NCI-H146 (cell line): ENCODE data around the gene OTULINL.
"Not testable (repeated sequence)": the region's sequence is repeated elsewhere in the genome, so short reads cannot be mapped to it uniquely, and the experiment has no call there.

Source experiments
- DNase-seq: peaks from one replicate; lab custom pipeline; 2025; lab: John Stamatoyannopoulos, UW

The OTULINL gene

GRCh38 chr5:14581106-14581890 lies at the start of gene OTULINL:
TSS of gene OTULINL (plus strand) at chr5:14581792. CDS start at chr5:14581895, 103 bp downstream.
- peak; percentile 91 for DNase-seq

GRCh38 chr5:14532180-14532579 lies 49.4 kb upstream of the OTULINL start:
- no peak for DNase-seq

- no peak for DNase-seq
These were observed 46.8 kb upstream of the OTULINL start for GRCh38 chr5:14534773-14535172.

- DNase-seq: no peak
These were observed 36.3 kb upstream of the OTULINL start for GRCh38 chr5:14545308-14545707.

- no peak for DNase-seq
These were observed 35.7 kb upstream of the OTULINL start for GRCh38 chr5:14545862-14546261.

- DNase-seq: no peak
These were observed 33.9 kb upstream of the OTULINL start for GRCh38 chr5:14547666-14548065.

- DNase-seq: peak; percentile 14
These were observed 30.4 kb upstream of the OTULINL start for GRCh38 chr5:14551211-14551610.

GRCh38 chr5:14552017-14552416 lies 29.6 kb upstream of the OTULINL start:
- DNase-seq: no peak

GRCh38 chr5:14554288-14554687 lies 27.3 kb upstream of the OTULINL start:
- DNase-seq: not testable (repeated sequence)

- DNase-seq: no peak
These were observed 25.6 kb upstream of the OTULINL start for GRCh38 chr5:14556015-14556414.

GRCh38 chr5:14557203-14557770 lies 24.3 kb upstream of the OTULINL start:
- no peak for DNase-seq

- peak; percentile 4 for DNase-seq
These were observed 23.7 kb upstream of the OTULINL start for GRCh38 chr5:14557791-14558415.

- peak; percentile 98 for DNase-seq
These were observed 21.4 kb upstream of the OTULINL start for GRCh38 chr5:14560091-14560595.

GRCh38 chr5:14561741-14562140 lies 19.9 kb upstream of the OTULINL start:
- DNase-seq: no peak

- DNase-seq: no peak
These were observed 13.3 kb upstream of the OTULINL start for GRCh38 chr5:14568333-14568732.

GRCh38 chr5:14569948-14570691 lies 11.5 kb upstream of the OTULINL start:
- DNase-seq: peak; percentile 33

GRCh38 chr5:14571901-14572300 lies 9.7 kb upstream of the OTULINL start:
- DNase-seq: no peak

- no peak for DNase-seq
These were observed 9.2 kb upstream of the OTULINL start for GRCh38 chr5:14572385-14572784.

GRCh38 chr5:14572836-14573235 lies 8.8 kb upstream of the OTULINL start:
- no peak for DNase-seq

GRCh38 chr5:14574096-14574495 lies 7.5 kb upstream of the OTULINL start:
- DNase-seq: no peak

- no peak for DNase-seq
These were observed 6.6 kb upstream of the OTULINL start for GRCh38 chr5:14574891-14575508.

- no peak for DNase-seq
These were observed 5.4 kb upstream of the OTULINL start for GRCh38 chr5:14576206-14576605.
